HepG2 (cell line): ENCODE measurements around the gene PLA2G4B. TPM values are rescaled to one million over a fixed set of nuclear protein-coding genes. Genes with fewer than 3 reads are reported as not detected.

Experiments used
- ATAC-seq: fragments of 200-7000 bp; cut with Tn5 transposase; 3 replicates; pipeline ENCODE4 v1.9.1; 2020; ENCODE audit warnings: mild to moderate bottlenecking, moderate library complexity
- BruUV-seq: library from RNA; stranded (reverse); fragments of 400-500 nt; replicated peaks from 2 replicates; lab custom pipeline; 2021; lab: Mats Ljungman, UMichigan
- CTCF ChIA-PET: fragments of 300-600 bp; formaldehyde crosslinking; extraction: SDS; loops from one replicate; lab custom pipeline; 2021; ENCODE audit warnings: low total read pairs, inconsistent platforms, low intra/inter-chr PET ratio; lab: Yijun Ruan, JAX
- POLR2A ChIA-PET: fragments of 350-600 bp; sonication (Branson Sonifier 250); formaldehyde crosslinking; loops from one replicate; lab custom pipeline; 2020; ENCODE audit warnings: antibody characterized with exemption, inconsistent platforms; lab: Yijun Ruan, JAX
- DNase-seq: peaks from one replicate; pipeline ENCODE4 v3.0.0-alpha.2; 2015; ENCODE audit warnings: low spot score
- FAIRE-seq: peaks from 3 replicates; lab custom pipeline; 2011; peaks lifted over from hg19 to GRCh38; lab: Jason Lieb, UNC
- H2AFZ ChIP-seq: one replicate; pipeline ENCODE4 v1.6.1; 2011; ENCODE audit warnings: low read length, inconsistent platforms
- H3K27ac ChIP-seq: fragments of 300-600 bp; 3 replicates; pipeline ENCODE4 v1.8.0; 2011; ENCODE audit warnings: mixed run types, mild to moderate bottlenecking, mixed read lengths, low read length, inconsistent platforms; ENCODE audit not compliant: insufficient read depth; ENCODE audit errors: extremely low read length
- H3K27me3 ChIP-seq, 2 experiments: fragments of 200-600 bp in 1 of 2; 2 replicates in 1 of 2; 3 replicates in 1 of 2; pipeline versions ENCODE4 v1.6.0 to v1.8.0; 2011; ENCODE audit warnings: low read length in 2 of 2, mild to moderate bottlenecking in 2 of 2, moderate library complexity in 2 of 2, inconsistent platforms in 1 of 2; ENCODE audit not compliant: insufficient read depth in 2 of 2, control insufficient read depth in 1 of 2
- H3K36me3 ChIP-seq, 2 experiments: fragments of 200-600 bp in 1 of 2; replicated peaks in 1 of 2; 2 replicates in 1 of 2; 3 replicates in 1 of 2; pipeline versions ENCODE4 v1.5.1 to v1.8.0; 2011; ENCODE audit warnings: low read length in 2 of 2, inconsistent platforms in 1 of 2; ENCODE audit not compliant: insufficient read depth in 2 of 2, control insufficient read depth in 1 of 2
- H3K4me1 ChIP-seq: 2 replicates; pipeline ENCODE4 v1.5.1; 2012; ENCODE audit warnings: low read length, inconsistent platforms; ENCODE audit not compliant: insufficient read depth
- H3K4me2 ChIP-seq: 2 replicates; pipeline ENCODE4 v1.6.0; 2011; ENCODE audit warnings: low read depth, low read length, inconsistent platforms
- H3K4me3 ChIP-seq, 3 experiments: fragments of 200-600 bp in 1 of 3; sonication (generic), shearing (Covaris generic) in 1 of 3; replicated peaks in 1 of 3; 2 replicates each; pipeline ENCODE4 v1.5.1; 2011 to 2016; ENCODE audit warnings: low read length in 3 of 3, inconsistent platforms in 2 of 3, low read depth in 2 of 3, mild to moderate bottlenecking in 2 of 3, control low read depth in 1 of 3, mixed read lengths in 1 of 3; ENCODE audit not compliant: insufficient read depth in 1 of 3
- H3K79me2 ChIP-seq: one replicate; pipeline ENCODE4 v1.6.1; 2011; ENCODE audit warnings: low read length, inconsistent platforms; ENCODE audit not compliant: insufficient read depth
- H3K9ac ChIP-seq: 2 replicates; pipeline ENCODE4 v1.6.0; 2011; ENCODE audit warnings: mild to moderate bottlenecking, low read depth, low read length, inconsistent platforms; ENCODE audit not compliant: insufficient read depth
- H3K9me3 ChIP-seq: 2 replicates; pipeline ENCODE4 v1.5.1; 2012; ENCODE audit warnings: mild to moderate bottlenecking, low read length
- H4K20me1 ChIP-seq: 2 replicates; pipeline ENCODE4 v1.6.0; 2011; ENCODE audit warnings: inconsistent platforms, mild to moderate bottlenecking, low read length, moderate library complexity; ENCODE audit not compliant: insufficient read depth
- ARID2 ChIP-seq: sonication (generic); formaldehyde crosslinking; IDR thresholded peaks from 2 replicates; pipeline ENCODE4 v1.8.1; 2022; ENCODE audit warnings: mild to moderate bottlenecking, missing genetic modification reagents, borderline replicate concordance
- NCOA1 ChIP-seq: sonication (generic); formaldehyde crosslinking; IDR thresholded peaks from 2 replicates; pipeline ENCODE4 v1.9.0; 2021; ENCODE audit warnings: missing genetic modification reagents
- NFE2 ChIP-seq: sonication (generic); formaldehyde crosslinking; IDR thresholded peaks from 2 replicates; pipeline ENCODE4 v1.4.0; 2020; ENCODE audit warnings: missing genetic modification reagents
- PBX3 ChIP-seq: sonication (generic); formaldehyde crosslinking; IDR thresholded peaks from 2 replicates; pipeline ENCODE4 v1.8.1; 2023; ENCODE audit warnings: missing genetic modification reagents, inconsistent platforms, borderline replicate concordance
- RNF219 ChIP-seq: sonication (generic); formaldehyde crosslinking; IDR thresholded peaks from 2 replicates; pipeline ENCODE4 v1.5.0; 2020; ENCODE audit warnings: mild to moderate bottlenecking, missing genetic modification reagents
- ZBTB10 ChIP-seq: sonication (generic); formaldehyde crosslinking; IDR thresholded peaks from 2 replicates; pipeline ENCODE4 v1.4.0; 2020; ENCODE audit warnings: missing genetic modification reagents, borderline replicate concordance
- ZKSCAN5 ChIP-seq: sonication (generic); formaldehyde crosslinking; IDR thresholded peaks from 2 replicates; pipeline ENCODE4 v1.5.1; 2020; ENCODE audit warnings: mild to moderate bottlenecking, missing genetic modification reagents
- ZNF318 ChIP-seq: sonication (generic); formaldehyde crosslinking; IDR thresholded peaks from 2 replicates; pipeline ENCODE4 v1.4.0; 2020; ENCODE audit warnings: mild to moderate bottlenecking, missing genetic modification reagents
- ZSCAN22 ChIP-seq: sonication (generic); formaldehyde crosslinking; IDR thresholded peaks from 2 replicates; pipeline ENCODE4 v1.4.0; 2020; ENCODE audit warnings: mild to moderate bottlenecking, missing genetic modification reagents
- WGBS: methylation state at CpG from one replicate; pipeline ENCODE4 v1.1.6; 2017; ENCODE audit warnings: low lambda C conversion rate; 5-methylcytosine and 5-hydroxymethylcytosine counted together
- in situ Hi-C: cut with HindIII; loops from 2 replicates; pipeline ENCODE4 v1.10.0; 2017; ENCODE audit warnings: low pct_unique_long_range_greater_than_20kb; ENCODE audit not compliant: extremely low pct_ligation_motif_present
- intact Hi-C: fragments of 100-400 bp; cut with micrococcal nuclease; formaldehyde crosslinking; loops from one replicate; pipeline ENCODE4 v1.10.0; 2022; ENCODE audit not compliant: unreplicated experiment
- polyA plus RNA-seq, 8 experiments: library from polyadenylated mRNA; depleted of rRNA in 3 of 8; stranded (reverse) in 7 of 8; unstranded in 1 of 8; fragments of >200 nt; fragmentation: Illumina TruSeq in 4 of 8; extraction: Trizol in 4 of 8; gene quantifications; 2 replicates each; pipeline versions ENCODE4 v1.2.1 to v1.2.3, GENCODE V29; 2011 to 2016; ENCODE audit warnings: low read depth in 4 of 8, missing spikeins in 1 of 8, mixed read lengths in 1 of 8; ENCODE audit not compliant: insufficient read depth in 1 of 8
- total RNA-seq, 5 experiments: library from RNA; depleted of rRNA; stranded (reverse); fragments of >200 nt; fragmentation: Illumina TruSeq; extraction: Trizol; gene quantifications; 2 replicates each; pipeline ENCODE4 v1.2.3, GENCODE V29; 2016; ENCODE audit warnings: low read depth in 1 of 5

Gene PLA2G4B
- total and polyA plus RNA-seq, 2 of the 13 experiments (the other 11 are each of a cell fraction or from before 2014, with no cell fraction given): 5.1 to 8.0 TPM

- in situ Hi-C loops (no loop called here), intact Hi-C loops (no loop called here)
- ChIA-PET CTCF (no interaction called here), POLR2A (no interaction called here)
- BruUV-seq: no TSS peak
- Histone ChIP-seq H3K27me3 (peaks cover 17 to 90% of the 10 kb centered on the region in 2 experiments), H3K4me1 (peaks cover 10% of the 10 kb centered on the region; the same call in 1 of the 2 replicates), H3K9ac (no peak overlapping the region), H2AFZ (no peak overlapping the region), H3K9me3 (no peaks in the 10 kb centered on the region), H3K4me2 (no peak overlapping the region), H3K27ac (no peak overlapping the region), H3K36me3 (no peaks in the 10 kb centered on the region), H4K20me1 (no peaks in the 10 kb centered on the region), H3K4me3 (no peak overlapping the region), H3K79me2 (no peaks in the 10 kb centered on the region)
- WGBS: 29% methylated on average over 5 of the region's 8 CpGs
- DNase-seq: no peak
- no peak for FAIRE-seq
- no peak for ATAC-seq
- TF ChIP-seq ARID2 (CRISPR knock-in tag): no peak
- TF ChIP-seq PBX3: no peak
- TF ChIP-seq RNF219 (CRISPR knock-in tag): no peak
- no peak for TF ChIP-seq NFE2 (CRISPR knock-in tag)
- no peak for TF ChIP-seq ZNF318 (CRISPR knock-in tag)
- TF ChIP-seq NCOA1 (CRISPR knock-in tag): no peak
- no peak for TF ChIP-seq ZBTB10
- no peak for TF ChIP-seq ZKSCAN5
- TF ChIP-seq ZSCAN22 (CRISPR knock-in tag): no peak
Measured at GRCh38 chr15:41873711-41874110, 35.1 kb downstream of the PLA2G4B start.
